ENCODE results near the gene GJA3. TPM values are rescaled to one million over a fixed set of nuclear protein-coding genes. Genes with fewer than 3 reads are reported as not detected.

GJA3 gene
- total and polyA plus RNA-seq, 2 donors (not counting 1 experiment from before 2014, with no cell fraction given): 0.28 to 0.59 TPM

DNA sequence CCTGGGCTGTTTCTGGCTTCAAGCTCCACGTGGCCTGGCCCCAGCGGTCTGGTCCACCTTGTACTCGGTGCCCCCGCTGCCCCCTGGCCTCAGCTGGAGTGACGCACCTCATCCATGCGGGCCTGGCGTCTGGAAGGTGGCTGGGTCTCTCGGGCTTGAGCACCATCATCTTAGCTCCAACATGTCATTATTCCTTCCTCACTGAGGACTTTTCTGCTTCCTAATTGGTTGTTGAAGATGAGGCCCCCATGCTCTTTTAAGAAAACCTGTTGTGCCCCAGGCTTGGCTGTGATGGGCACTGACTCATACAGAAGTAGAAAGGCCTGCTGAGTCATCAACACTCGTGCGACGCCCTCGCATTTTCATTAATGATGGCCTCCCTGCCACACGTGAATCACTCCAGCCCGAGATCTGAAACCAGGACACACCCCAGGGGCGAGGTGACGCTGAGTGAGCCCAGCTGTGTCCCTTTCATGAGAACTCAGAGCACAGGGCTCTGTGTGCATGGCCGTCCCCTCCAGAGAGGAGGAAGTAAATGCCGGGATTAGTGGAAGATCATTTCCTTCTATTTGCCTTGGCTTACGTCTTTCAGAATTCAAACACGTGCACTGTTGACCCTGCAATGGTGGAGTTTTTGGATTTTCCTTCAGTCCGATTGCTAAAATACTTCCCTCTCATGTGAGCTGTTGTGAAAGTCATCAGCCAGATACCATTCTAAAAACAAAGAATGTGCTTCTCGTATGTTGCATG is 14.0 kb upstream of the GJA3 start:
- H3K9me3 Mint-ChIP-seq (ENCODE audit: insufficient read depth): no peaks in the 10 kb centered on the region
- H3K4me1 Mint-ChIP-seq: peaks cover 10% of the 10 kb centered on the region
- DNase-seq (peak; percentile 60), ATAC-seq (ENCODE audit: low read depth) (peak; percentile 88)
- peak overlapping the region; percentile 4 for H3K4me3 Mint-ChIP-seq
- 40% methylated on average over 13 of the region's 22 CpGs for WGBS (ENCODE audit: insufficient coverage)
- Histone ChIP-seq H3K9ac (ENCODE audit: low read length) (no peak overlapping the region), H4K20me1 (ENCODE audit: control insufficient read depth, insufficient read depth, low read length, poor library complexity, severe bottlenecking) (no peaks in the 10 kb centered on the region), H3K36me3 (replicated peaks in 1 of 2; ENCODE audit: control extremely low read depth in 1 of 2, control insufficient read depth in 1 of 2, extremely low read depth in 1 of 2, insufficient read depth in 2 of 2, low read length in 1 of 2) (no peaks in the 10 kb centered on the region), H3K27ac (ENCODE audit: low read length in 2 of 2) (no peak overlapping the region), H3K9me3 (ENCODE audit: control extremely low read depth in 1 of 3, control insufficient read depth in 2 of 3, insufficient read depth in 1 of 3, low read length in 2 of 3) (peaks cover 0 to 6% (median 0%) of the 10 kb centered on the region in 3 donors), H3K4me2 (replicated peaks; ENCODE audit: low read depth, low read length, poor library complexity, severe bottlenecking) (no peak overlapping the region), H3K4me1 (ENCODE audit: control insufficient read depth in 2 of 2, insufficient read depth in 2 of 2, low read length in 2 of 2) (peaks cover 0 to 8% of the 10 kb centered on the region in 2 donors), H3K4me3 (ENCODE audit: control extremely low read depth in 1 of 5, extremely low read depth in 1 of 5, insufficient read depth in 1 of 5, low read depth in 2 of 5, low read length in 4 of 5) (no peak overlapping the region), H3K79me2 (ENCODE audit: control insufficient read depth, insufficient read depth, low read length) (no peaks in the 10 kb centered on the region), H2AFZ (ENCODE audit: insufficient read depth, low read depth, low read length, poor library complexity, severe bottlenecking) (peak overlapping the region; percentile 26), H3K27me3 (replicated peaks in 1 of 4; ENCODE audit: control extremely low read depth in 1 of 4, control insufficient read depth in 3 of 4, insufficient read depth in 4 of 4, low read length in 3 of 4) (peaks cover 0 to 54% (median 17%) of the 10 kb centered on the region in 4 experiments)
- TF ChIP-seq CTCF (IDR thresholded peaks at IDR 0.05) (no peak), EZH2 (IDR thresholded peaks at IDR 0.05; ENCODE audit: borderline replicate concordance, insufficient read depth, low read depth, low read length, poor library complexity, severe bottlenecking) (no peak)
- peaks cover 89% of the 10 kb centered on the region for H3K27me3 Mint-ChIP-seq
- ChIA-PET CTCF (no interaction called here), POLR2A (no interaction called here)
- no peak overlapping the region for H3K27ac Mint-ChIP-seq
- intact Hi-C loops (cut with micrococcal nuclease): no loop called here

GRCh38 chr13:20173116-20173746 is 12.4 kb upstream of the GJA3 start:
- H3K9me3 ChIP-seq (ENCODE audit: control extremely low read depth in 1 of 3, control insufficient read depth in 2 of 3, insufficient read depth in 1 of 3, low read length in 2 of 3): peaks cover 0 to 6% (median 0%) of the 10 kb centered on the region in 3 donors

More at GRCh38 chr13:20173116-20173746, 12.4 kb upstream of the GJA3 start:
- CTCF ChIA-PET: no interaction called here
- Mint-ChIP-seq H3K27me3 (peaks cover 86% of the 10 kb centered on the region), H3K27ac (no peak overlapping the region), H3K9me3 (ENCODE audit: insufficient read depth) (no peaks in the 10 kb centered on the region), H3K4me3 (no peak overlapping the region), H3K4me1 (peaks cover 10% of the 10 kb centered on the region)
- H3K4me3 ChIP-seq (ENCODE audit: control extremely low read depth in 1 of 5, extremely low read depth in 1 of 5, insufficient read depth in 1 of 5, low read depth in 2 of 5, low read length in 4 of 5): no peak overlapping the region
- DNase-seq (no peak), ATAC-seq (ENCODE audit: low read depth) (no peak)
- H3K27me3 ChIP-seq (replicated peaks in 1 of 4; ENCODE audit: control extremely low read depth in 1 of 4, control insufficient read depth in 3 of 4, insufficient read depth in 4 of 4, low read length in 3 of 4): peaks cover 0 to 51% (median 14%) of the 10 kb centered on the region in 4 experiments
- WGBS (ENCODE audit: insufficient coverage): 79% methylated on average over 6 of the region's 8 CpGs
- H3K4me2 ChIP-seq (replicated peaks; ENCODE audit: low read depth, low read length, poor library complexity, severe bottlenecking): no peak overlapping the region
- H3K4me1 ChIP-seq (ENCODE audit: control insufficient read depth in 2 of 2, insufficient read depth in 2 of 2, low read length in 2 of 2): peaks cover 0 to 8% of the 10 kb centered on the region in 2 donors
- TF ChIP-seq CTCF (IDR thresholded peaks at IDR 0.05) (no peak), EZH2 (IDR thresholded peaks at IDR 0.05; ENCODE audit: borderline replicate concordance, insufficient read depth, low read depth, low read length, poor library complexity, severe bottlenecking) (no peak)
- H3K9ac ChIP-seq (ENCODE audit: low read length): no peak overlapping the region
- H3K27ac ChIP-seq (ENCODE audit: low read length in 2 of 2): no peak overlapping the region
- intact Hi-C loops (cut with micrococcal nuclease): no loop called here
- POLR2A ChIA-PET: no interaction called here
- no peak overlapping the region for H2AFZ ChIP-seq (ENCODE audit: insufficient read depth, low read depth, low read length, poor library complexity, severe bottlenecking)
- no peaks in the 10 kb centered on the region for H3K79me2 ChIP-seq (ENCODE audit: control insufficient read depth, insufficient read depth, low read length)
- no peaks in the 10 kb centered on the region for H4K20me1 ChIP-seq (ENCODE audit: control insufficient read depth, insufficient read depth, low read length, poor library complexity, severe bottlenecking)
- no peaks in the 10 kb centered on the region for H3K36me3 ChIP-seq (replicated peaks in 1 of 2; ENCODE audit: control extremely low read depth in 1 of 2, control insufficient read depth in 1 of 2, extremely low read depth in 1 of 2, insufficient read depth in 2 of 2, low read length in 1 of 2)
